KOPT-K1 (cell line): Measurements from ENCODE around the gene PTGER1.

ENCODE experiments used
- H3K27ac ChIP-seq: fragments of 200-600 bp; sonication (generic); 2 replicates; pipeline ENCODE4 v1.5.1; 2016; ENCODE audit warnings: antibody characterized with exemption, mild to moderate bottlenecking, low read depth, low read length; ENCODE audit not compliant: poor library complexity, severe bottlenecking
- H3K36me3 ChIP-seq: fragments of 200-600 bp; sonication (generic); 2 replicates; pipeline ENCODE4 v1.5.1; 2017; ENCODE audit warnings: antibody characterized with exemption, mild to moderate bottlenecking, low read length, moderate library complexity; ENCODE audit not compliant: insufficient read depth
- H3K9me3 ChIP-seq: fragments of 200-600 bp; sonication (generic); 2 replicates; pipeline ENCODE4 v1.5.1; 2017; ENCODE audit warnings: antibody characterized with exemption, low read length, mild to moderate bottlenecking; ENCODE audit not compliant: insufficient read depth, poor library complexity, severe bottlenecking

Gene PTGER1

GRCh38 chr19:14475251-14476073 lies at the start of gene PTGER1:
Gene PTGER1 (minus strand): TSS chr19:14475354. CDS start chr19:14474320, 1,034 bp downstream.
- no peak within 1 kb of the TSS for H3K27ac ChIP-seq
- peaks cover 20% of the 10 kb centered on the region; the same call in 1 of the 2 replicates for H3K36me3 ChIP-seq
- H3K9me3 ChIP-seq, result no peaks in the 10 kb centered on the region

- Histone ChIP-seq H3K9me3 (no peaks in the 10 kb centered on the region), H3K36me3 (peaks cover 17% of the 10 kb centered on the region), H3K27ac (peak overlapping the region; percentile 77)
These were observed 45.4 kb upstream of the PTGER1 start for GRCh38 chr19:14520543-14520942.

GRCh38 chr19:14519860-14520407 lies 44.8 kb upstream of the PTGER1 start:
- peak overlapping the region; percentile 77 for H3K27ac ChIP-seq
- peaks cover 23% of the 10 kb centered on the region for H3K36me3 ChIP-seq
- no peaks in the 10 kb centered on the region for H3K9me3 ChIP-seq

- Histone ChIP-seq H3K27ac (peak overlapping the region; percentile 77), H3K36me3 (peaks cover 29% of the 10 kb centered on the region), H3K9me3 (no peaks in the 10 kb centered on the region)
These were observed 44.2 kb upstream of the PTGER1 start for GRCh38 chr19:14519245-14519859.

GRCh38 chr19:14517840-14518505 lies 42.8 kb upstream of the PTGER1 start, which contains the start of gene DNAJB1:
Gene DNAJB1 (minus strand): TSS chr19:14518397. CDS start chr19:14518349, 48 bp downstream.
- Histone ChIP-seq H3K9me3 (no peaks in the 10 kb centered on the region), H3K27ac (peak within 1 kb of the TSS; percentile 98), H3K36me3 (peaks cover 42% of the 10 kb centered on the region)

GRCh38 chr19:14517446-14517839 lies 42.3 kb upstream of the PTGER1 start:
- H3K27ac ChIP-seq, result peak overlapping the region; percentile 98
- peaks cover 46% of the 10 kb centered on the region for H3K36me3 ChIP-seq
- no peaks in the 10 kb centered on the region for H3K9me3 ChIP-seq

GRCh38 chr19:14516746-14517438 lies 41.7 kb upstream of the PTGER1 start:
- Histone ChIP-seq H3K36me3 (peaks cover 46% of the 10 kb centered on the region), H3K27ac (peak overlapping the region; percentile 98), H3K9me3 (no peaks in the 10 kb centered on the region)

GRCh38 chr19:14516048-14516534 lies 40.9 kb upstream of the PTGER1 start:
- H3K27ac ChIP-seq, result peak overlapping the region; percentile 98
- no peaks in the 10 kb centered on the region for H3K9me3 ChIP-seq
- H3K36me3 ChIP-seq, result peaks cover 46% of the 10 kb centered on the region

- peaks cover 46% of the 10 kb centered on the region for H3K36me3 ChIP-seq
These were observed 40.4 kb upstream of the PTGER1 start for GRCh38 chr19:14515501-14516047.

GRCh38 chr19:14514215-14514863 lies 39.2 kb upstream of the PTGER1 start:
- Histone ChIP-seq H3K36me3 (peaks cover 46% of the 10 kb centered on the region), H3K27ac (no peak overlapping the region), H3K9me3 (no peaks in the 10 kb centered on the region)

More at GRCh38 chr19:14515501-14516047, 40.4 kb upstream of the PTGER1 start:
- no peaks in the 10 kb centered on the region for H3K9me3 ChIP-seq
- no peak overlapping the region for H3K27ac ChIP-seq

- Histone ChIP-seq H3K36me3 (peaks cover 46% of the 10 kb centered on the region), H3K9me3 (no peaks in the 10 kb centered on the region), H3K27ac (no peak overlapping the region)
These were observed 37.3 kb upstream of the PTGER1 start for GRCh38 chr19:14512406-14512961.

GRCh38 chr19:14511229-14511593 lies 36.1 kb upstream of the PTGER1 start:
- no peaks in the 10 kb centered on the region for H3K9me3 ChIP-seq
- H3K36me3 ChIP-seq, result peaks cover 36% of the 10 kb centered on the region
- no peak overlapping the region for H3K27ac ChIP-seq

GRCh38 chr19:14510311-14511228 lies 35.4 kb upstream of the PTGER1 start:
- Histone ChIP-seq H3K9me3 (no peaks in the 10 kb centered on the region), H3K36me3 (peaks cover 29% of the 10 kb centered on the region), H3K27ac (no peak overlapping the region)
